HepG2 (cell line): ENCODE results near the gene CCND1. TPM values are rescaled to one million over a fixed set of nuclear protein-coding genes. Genes with fewer than 3 reads are reported as not detected.

Experiments
- polyA plus RNA-seq, 8 experiments: library from polyadenylated mRNA; depleted of rRNA in 3 of 8; stranded (reverse) in 7 of 8; unstranded in 1 of 8; fragments of >200 nt; fragmentation: Illumina TruSeq in 4 of 8; extraction: Trizol in 4 of 8; gene quantifications; 2 replicates each; pipeline versions ENCODE4 v1.2.1 to v1.2.3, GENCODE V29; 2011 to 2016; ENCODE audit warnings: low read depth in 4 of 8, missing spikeins in 1 of 8, mixed read lengths in 1 of 8; ENCODE audit not compliant: insufficient read depth in 1 of 8
- total RNA-seq, 5 experiments: library from RNA; depleted of rRNA; stranded (reverse); fragments of >200 nt; fragmentation: Illumina TruSeq; extraction: Trizol; gene quantifications; 2 replicates each; pipeline ENCODE4 v1.2.3, GENCODE V29; 2016; ENCODE audit warnings: low read depth in 1 of 5

CCND1 gene
- total and polyA plus RNA-seq, 2 of the 13 experiments (the other 11 are each of a cell fraction or from before 2014, with no cell fraction given), result 107 to 136 TPM

Other genes starting within 250 kb of the CCND1 start
- 0.14 and 0.58 TPM in 2 replicates for gene LINC01488, start 159.5 kb upstream of the CCND1 start, total RNA-seq (2016; rRNA removed; fragmentation: Illumina TruSeq; extraction: Trizol)
- gene LINC01488, start 159.5 kb upstream of the CCND1 start, polyA plus RNA-seq (2011; rRNA removed), result 0.13 and 0.26 TPM in 2 replicates
- 11.3 and 15.0 TPM in 2 replicates for gene LTO1, start 34.2 kb downstream of the CCND1 start, total RNA-seq (2016; rRNA removed; fragmentation: Illumina TruSeq; extraction: Trizol)
- gene LTO1, start 34.2 kb downstream of the CCND1 start, polyA plus RNA-seq (2011; rRNA removed), result 11.8 and 13.8 TPM in 2 replicates
- gene FGF19, start 62.9 kb downstream of the CCND1 start, total RNA-seq (2016; rRNA removed; fragmentation: Illumina TruSeq; extraction: Trizol), result not detected in 2 replicates
- gene FGF19, start 62.9 kb downstream of the CCND1 start, polyA plus RNA-seq (2011; rRNA removed), result 0.07 and 0.16 TPM in 2 replicates
- gene FGF4, start 134.2 kb downstream of the CCND1 start, total RNA-seq (2016; rRNA removed; fragmentation: Illumina TruSeq; extraction: Trizol), result not detected in 2 replicates
- not detected in 2 replicates for gene FGF4, start 134.2 kb downstream of the CCND1 start, polyA plus RNA-seq (2011; rRNA removed)
- gene FGF3, start 178.3 kb downstream of the CCND1 start, total RNA-seq (2016; rRNA removed; fragmentation: Illumina TruSeq; extraction: Trizol), result not detected in 2 replicates
- not detected in 2 replicates for gene FGF3, start 178.3 kb downstream of the CCND1 start, polyA plus RNA-seq (2011; rRNA removed)